ENCODE data around the gene PRND.
"Not testable (repeated sequence)": the region's sequence is repeated elsewhere in the genome, so short reads cannot be mapped to it uniquely, and the experiment has no call there.

PRND gene, protein sequence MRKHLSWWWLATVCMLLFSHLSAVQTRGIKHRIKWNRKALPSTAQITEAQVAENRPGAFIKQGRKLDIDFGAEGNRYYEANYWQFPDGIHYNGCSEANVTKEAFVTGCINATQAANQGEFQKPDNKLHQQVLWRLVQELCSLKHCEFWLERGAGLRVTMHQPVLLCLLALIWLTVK

DNA sequence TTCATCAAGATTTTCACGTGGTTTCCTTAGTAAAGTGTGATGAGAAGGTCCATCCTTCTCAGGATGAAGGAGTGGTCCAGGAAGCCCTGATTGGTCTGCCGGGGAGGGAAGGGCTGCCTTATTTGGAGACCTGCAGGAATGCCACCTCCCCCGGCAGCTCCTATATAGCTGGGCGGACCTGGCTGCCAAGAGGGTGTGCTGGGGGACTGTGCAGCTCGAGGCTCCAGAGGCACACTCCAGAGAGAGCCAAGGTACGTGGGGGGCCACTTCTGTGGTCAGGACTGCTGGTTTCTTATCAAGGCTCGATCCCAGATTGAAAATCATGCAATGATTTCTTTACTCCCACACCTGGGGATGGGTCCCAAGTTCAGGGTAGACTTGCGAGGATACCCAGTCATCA is at the start of gene PRND:
TSS of gene PRND (plus strand) at position 191 of the 400 bp plus-strand sequence. CDS start 2,643 bp downstream, outside the sequence.
- no peak for DNase-seq

DNA sequence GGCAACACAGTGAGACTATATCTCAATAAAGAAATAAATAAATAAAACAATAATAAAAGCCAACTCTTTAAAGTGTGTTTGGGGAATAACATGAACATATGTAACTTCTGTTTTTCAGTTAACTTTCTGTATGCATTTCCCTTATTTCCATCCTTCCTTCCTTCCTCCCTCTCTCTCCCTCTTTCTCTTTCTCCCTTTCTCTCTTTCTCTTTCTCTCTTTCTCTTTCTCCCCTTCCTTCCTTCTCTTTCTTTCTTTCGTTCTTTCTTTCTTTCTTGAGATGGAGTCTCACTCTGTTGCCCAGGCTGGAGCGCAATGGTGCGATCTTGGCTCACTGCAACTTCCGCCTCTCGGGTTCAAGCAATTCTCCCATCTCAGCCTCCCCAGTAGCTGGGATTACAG is 48.8 kb upstream of the PRND start:
- DNase-seq: no peak

DNA sequence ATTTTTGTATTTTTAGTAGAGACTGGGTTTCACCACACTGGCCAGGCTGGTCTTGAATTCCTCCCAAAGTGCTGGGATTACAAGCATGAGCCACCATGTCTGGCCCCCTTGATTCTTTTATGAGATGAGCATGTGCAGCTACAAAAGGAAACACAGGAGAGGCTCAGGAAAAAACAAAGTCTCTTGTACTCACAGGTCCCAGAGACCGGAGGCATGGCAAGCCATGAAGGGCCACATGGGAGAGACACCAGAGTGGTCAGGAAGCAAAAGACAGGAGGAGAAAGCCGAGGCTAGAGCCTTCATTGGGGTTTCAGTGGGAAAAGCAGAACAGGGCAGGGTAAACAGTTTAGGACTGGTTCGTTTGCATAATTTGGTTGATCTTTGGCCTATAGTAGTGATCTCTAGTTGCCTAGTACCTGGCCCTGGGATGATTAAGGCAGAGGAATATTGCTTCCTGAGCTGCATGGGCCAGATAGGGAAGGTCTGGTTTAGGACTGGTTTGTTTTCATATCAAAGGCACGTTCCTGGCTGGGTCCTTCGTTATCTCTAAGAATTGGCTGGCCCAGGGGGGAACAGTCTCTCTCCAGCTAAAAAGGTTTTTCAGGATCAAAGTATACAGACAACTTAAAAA is 48.2 kb upstream of the PRND start:
- DNase-seq: no peak

DNA sequence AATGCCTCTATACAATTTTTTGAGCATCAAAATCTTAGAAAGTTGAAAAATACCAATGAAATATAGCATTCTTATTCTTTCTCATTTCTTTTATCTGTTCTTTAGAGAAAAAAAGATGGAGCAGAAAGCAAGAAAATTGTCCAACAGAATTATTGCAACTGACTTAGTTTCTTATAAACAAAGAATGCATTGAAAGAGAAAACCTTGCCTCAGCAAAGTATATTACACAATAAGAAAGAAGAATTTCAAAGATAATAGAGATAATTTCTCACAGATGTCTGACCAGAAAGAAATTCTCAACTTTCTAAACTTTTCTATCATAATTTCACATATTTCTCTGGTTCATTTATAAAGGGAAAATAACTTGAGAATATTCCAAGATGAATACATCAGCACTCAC is 47.0 kb upstream of the PRND start:
- DNase-seq: no peak

DNA sequence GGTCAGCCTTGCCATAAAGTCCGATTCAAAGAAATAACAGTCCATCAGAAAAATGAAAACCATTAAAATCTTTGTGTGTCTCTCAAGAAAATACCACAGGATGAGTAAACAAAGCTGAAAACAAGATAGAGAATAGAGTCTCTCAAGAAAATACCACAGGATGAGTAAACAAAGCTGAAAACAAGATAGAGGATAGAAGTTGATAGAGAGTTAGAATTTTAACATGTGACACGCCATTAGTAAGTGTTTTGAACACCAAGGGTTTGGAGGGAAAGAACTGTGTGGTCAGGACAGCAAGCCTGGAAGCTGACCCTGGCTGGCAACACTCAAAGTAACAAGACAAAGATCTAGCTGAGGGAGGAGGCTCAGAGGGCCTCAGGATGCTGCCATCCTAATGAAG is 43.9 kb upstream of the PRND start:
- DNase-seq: no peak

DNA sequence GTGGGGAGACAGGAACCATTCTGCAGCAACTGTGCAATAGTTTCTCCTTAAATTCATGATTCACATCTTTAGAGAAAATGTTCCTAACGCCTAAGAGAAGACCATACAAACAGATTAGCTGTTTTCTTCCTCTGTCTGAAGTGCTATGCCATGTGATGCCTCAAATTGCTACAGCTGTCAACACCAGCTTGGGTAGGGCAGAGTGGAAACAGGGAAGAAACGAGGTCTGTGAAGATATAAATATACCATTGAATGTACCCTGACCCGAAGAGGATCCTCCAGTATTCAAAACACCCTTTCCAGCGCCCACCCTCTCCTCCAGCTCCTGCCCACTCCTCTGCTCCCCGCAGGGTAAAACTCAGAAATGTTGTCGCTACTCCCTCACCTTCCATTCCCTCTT is 40.3 kb upstream of the PRND start:
- no peak for DNase-seq

DNA sequence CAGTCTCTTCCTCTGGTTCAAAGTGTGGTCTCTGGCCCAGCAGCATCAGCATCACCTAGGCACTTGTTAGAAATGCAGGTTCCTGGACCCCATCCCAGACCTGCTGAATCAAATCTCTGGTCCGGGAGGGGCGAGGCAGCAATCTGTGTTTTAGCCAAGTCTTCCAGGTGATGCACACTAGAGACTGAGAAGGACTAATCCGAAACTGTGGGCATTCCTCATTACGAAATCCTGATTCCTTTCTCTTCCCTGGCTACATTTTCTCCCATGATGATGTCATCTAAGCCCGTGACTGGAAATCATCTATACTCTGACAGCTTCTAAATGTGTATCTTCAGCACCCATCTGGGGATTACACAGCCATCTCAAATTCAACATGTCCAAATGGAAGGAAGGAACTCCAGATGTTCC is 39.7 kb upstream of the PRND start:
- no peak for DNase-seq

DNA sequence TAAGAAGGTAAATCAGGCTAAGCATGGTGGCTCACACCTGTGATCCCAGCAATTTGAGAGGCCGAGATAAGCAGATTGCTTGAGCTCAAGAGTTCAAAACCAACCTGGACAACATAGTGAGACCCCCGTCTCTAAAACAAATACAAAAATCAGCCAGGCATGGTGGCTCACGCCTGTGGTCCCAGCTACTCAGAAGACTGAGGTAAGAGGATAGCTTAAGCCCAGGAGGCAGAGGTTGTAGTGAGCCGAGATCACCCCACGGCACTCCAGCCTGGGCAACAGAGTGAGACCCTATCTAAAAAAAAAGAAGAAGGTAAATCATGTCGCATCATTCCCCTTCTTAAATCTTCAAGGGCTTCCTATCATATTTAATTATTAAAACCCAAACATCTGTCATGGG is 39.0 kb upstream of the PRND start:
- DNase-seq: no peak

DNA sequence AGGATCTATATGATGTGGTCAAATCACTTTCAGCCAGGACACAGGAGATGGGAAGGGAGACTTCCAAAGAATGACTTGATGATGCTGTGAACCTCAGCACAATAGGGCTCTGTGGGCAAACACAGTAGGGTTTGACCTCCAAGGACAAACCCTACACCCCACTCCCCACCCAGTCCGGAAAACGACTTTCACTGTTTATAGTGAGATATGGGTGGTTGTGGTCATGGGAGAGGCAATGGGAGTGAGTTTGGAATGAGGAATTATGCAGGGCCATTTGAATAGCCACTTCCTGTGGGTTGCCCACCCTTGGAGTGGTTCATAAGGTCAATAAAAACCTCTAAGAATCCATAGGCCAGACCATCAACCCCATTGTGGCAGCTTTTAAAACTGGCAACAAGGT is 38.4 kb upstream of the PRND start:
- no peak for DNase-seq

DNA sequence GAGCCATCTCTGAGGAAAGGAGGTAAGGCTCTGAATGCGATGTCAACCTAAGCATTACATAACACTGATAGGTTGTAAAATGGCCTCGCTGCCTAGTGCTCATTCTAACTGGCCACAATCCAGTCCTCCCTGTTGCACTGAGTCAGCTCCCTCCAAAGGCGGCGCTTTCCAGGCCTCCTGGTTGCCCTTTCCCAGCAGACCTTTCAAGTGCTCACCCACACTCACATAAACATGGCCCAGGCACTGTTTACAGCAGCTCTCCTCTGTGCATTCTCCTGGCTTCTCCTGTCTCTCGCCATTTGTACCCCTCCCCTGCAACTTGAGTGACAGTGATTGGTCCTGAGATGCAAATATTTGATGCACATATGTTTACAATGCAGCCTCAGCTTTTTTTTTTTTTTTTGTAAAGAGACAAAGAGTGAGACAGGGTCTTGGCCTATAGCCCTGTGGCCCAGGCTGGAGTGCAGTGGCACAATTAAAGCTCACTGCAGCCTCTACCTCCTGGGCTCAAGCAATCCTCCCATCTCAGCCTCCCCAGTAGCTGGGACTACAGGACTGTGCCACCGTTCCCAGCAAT is 36.8 kb upstream of the PRND start:
- DNase-seq: no peak

DNA sequence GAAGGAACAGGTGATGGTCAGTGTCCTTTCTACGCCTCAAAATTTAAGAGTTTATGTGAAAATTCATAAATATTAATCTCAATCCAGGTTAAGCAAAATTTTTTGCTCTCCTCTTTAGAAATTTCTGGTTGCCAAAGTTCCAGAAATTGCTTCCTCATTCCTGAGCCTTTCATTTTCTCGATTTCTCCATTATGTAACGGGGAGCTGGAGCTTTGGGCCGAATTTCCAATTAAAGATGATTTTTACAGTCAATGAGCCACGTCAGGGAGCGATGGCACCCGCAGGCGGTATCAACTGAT is 35.8 kb upstream of the PRND start:
- no peak for DNase-seq

DNA sequence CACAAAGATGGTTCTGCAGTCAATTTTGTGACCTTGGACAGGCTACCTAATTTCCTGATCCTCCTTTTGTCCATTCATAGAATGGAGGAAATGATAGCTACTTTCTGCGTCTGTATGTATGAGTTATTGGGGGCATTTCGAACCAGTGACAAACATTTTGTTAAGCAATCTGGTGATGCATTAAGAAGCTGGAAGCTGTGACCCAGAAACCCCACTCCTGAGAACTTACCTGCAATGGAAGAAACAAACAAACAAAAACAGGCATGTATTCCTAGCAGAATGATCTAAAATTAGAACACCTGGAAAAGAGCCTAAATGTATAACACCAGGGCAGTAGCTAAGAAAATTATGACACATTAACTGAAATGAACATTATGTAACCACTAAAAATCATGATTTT is 33.4 kb upstream of the PRND start:
- no peak for DNase-seq

DNA sequence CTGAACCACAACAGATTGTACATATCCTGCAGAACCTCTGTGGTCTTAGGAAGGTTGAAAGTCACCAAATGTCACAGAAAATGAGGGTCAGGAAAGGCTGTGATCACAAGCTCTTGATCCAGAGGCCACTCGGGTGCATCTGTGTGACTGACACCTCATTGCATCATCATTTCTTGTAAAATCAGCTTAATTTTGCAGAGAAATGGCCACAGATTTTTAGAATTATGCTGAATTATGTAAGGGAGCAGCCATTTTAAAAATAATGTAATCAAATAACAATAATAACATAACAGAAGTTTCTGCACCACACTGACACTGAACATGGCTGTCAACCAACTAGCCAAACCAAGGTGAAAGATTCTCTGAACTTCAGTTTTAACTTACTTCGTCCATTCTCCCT is 32.5 kb upstream of the PRND start:
- no peak for DNase-seq

DNA sequence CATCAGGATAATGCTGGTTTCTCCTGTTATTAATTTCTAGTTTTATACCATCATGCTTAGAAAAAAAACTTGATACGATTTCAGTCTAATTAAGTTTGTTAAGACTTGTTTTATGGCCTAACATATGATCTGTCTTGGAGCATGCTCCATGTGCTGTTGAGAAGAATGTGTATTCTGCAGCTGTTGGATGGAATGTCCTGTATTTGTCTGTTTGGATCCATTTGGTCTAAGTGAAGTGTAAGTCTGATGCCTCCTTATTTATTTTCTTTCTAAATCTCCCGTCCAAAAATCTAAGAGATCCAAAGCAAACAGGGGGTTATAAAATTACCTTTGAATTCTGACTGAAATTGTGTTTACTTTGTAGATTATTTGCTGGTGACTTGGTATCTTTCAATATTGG is 30.0 kb upstream of the PRND start:
- DNase-seq: no peak

DNA sequence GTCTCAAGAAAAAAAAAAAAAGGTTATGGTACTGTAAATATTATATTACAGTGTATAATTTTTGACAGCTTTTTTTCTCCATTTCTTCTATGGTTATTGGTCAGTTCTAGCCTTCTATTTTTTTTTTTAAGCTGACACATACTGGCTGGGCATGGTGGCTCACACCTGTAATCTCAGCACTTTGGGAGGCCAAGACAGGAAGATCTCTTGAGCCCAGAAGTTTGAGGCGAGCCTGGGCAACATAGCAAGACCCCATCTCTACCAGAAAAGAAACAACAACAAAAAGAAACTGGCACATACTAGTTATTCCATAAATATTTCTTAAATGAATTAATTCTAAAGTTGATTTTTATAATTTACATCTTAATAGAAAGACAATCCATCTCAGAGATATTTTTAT is 27.6 kb upstream of the PRND start:
- no peak for DNase-seq

DNA sequence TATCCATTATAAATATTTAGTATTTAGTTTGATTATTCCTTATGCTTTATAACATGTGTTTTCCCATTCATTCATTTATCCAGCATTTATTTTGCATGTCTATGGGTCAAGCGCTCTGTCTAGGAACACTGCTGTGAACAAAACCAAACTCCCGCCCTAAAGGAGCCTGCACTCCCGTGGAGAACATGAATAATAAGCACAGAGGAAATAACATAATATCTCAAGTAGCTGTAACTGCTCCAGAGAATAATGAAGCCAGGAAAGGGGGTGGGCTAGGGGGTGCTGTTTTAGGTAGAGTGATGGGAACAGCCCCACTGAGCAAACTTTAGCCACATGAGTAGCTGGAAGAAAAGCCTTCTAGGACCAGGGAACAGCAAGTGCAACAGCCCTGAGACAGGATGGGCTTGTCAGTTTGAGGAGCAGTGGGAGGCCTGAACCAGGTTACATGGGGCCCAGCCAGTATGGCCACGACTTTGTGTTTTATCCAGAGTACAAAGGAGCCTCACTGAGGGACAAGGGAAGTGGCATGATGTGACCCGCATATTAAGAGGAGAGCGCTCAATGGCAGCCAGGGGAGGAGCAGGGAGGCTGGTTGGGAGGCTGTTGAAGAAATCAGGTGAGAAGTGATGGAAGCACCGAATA is 24.4 kb upstream of the PRND start:
- DNase-seq: no peak

DNA sequence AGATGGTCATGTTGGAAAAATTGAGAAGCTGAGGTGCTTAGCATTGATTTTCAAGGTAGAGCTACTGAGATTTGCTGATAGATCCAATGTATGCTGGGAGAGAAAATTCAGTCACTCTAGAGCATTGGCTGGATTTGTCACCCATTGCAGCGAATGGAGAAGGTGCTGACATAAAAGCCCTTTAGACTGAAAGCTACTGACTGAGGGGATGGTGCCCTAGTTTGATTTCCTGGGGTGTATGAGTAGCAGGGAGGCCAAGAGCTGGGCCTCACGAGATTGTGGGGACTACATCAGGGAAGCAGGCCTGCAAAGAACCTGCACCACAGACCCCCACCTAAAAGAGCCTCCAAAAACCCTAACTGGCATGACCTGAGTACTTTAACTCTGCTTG is 23.9 kb upstream of the PRND start:
- no peak for DNase-seq

DNA sequence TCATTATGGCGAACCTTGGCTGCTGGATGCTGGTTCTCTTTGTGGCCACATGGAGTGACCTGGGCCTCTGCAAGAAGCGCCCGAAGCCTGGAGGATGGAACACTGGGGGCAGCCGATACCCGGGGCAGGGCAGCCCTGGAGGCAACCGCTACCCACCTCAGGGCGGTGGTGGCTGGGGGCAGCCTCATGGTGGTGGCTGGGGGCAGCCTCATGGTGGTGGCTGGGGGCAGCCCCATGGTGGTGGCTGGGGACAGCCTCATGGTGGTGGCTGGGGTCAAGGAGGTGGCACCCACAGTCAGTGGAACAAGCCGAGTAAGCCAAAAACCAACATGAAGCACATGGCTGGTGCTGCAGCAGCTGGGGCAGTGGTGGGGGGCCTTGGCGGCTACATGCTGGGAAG is 22.5 kb upstream of the PRND start:
- no peak for DNase-seq

DNA sequence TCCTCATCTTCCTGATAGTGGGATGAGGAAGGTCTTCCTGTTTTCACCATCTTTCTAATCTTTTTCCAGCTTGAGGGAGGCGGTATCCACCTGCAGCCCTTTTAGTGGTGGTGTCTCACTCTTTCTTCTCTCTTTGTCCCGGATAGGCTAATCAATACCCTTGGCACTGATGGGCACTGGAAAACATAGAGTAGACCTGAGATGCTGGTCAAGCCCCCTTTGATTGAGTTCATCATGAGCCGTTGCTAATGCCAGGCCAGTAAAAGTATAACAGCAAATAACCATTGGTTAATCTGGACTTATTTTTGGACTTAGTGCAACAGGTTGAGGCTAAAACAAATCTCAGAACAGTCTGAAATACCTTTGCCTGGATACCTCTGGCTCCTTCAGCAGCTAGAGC is 21.8 kb upstream of the PRND start:
- no peak for DNase-seq

DNA sequence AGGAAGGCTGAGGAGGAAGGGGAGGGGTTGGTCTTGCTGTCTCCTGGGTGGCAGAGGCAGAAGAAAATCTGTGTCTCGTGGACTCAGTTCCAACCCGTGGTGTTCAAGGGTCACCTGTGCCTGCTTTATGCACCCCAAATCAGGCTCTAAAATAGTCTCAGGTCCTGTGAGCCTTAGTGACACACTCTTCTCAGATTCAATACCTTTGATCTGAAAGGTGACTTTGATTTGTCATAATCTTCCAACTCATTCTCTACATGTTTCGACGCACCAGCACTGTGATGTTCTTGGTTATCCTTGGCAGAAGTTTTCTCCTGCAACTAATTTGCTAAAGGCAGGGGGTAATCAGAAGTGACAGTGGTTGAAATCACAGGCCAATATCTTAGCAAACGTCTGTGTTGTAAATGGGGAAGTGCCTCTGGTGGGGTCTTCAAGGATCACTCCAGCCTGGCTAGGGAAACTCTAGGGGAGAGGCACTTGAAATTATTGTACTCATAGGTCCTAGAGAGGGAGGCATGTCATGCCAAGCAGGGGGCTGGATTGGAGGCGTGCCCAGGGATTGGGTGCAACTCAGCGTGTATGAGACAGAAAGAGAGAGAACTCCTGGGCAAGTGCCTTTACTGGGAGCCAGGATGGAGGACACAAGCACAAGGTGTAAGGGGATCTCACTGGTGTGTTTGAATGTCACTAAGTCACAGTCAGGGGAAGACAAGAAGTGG is 19.0 kb upstream of the PRND start:
- DNase-seq: no peak

DNA sequence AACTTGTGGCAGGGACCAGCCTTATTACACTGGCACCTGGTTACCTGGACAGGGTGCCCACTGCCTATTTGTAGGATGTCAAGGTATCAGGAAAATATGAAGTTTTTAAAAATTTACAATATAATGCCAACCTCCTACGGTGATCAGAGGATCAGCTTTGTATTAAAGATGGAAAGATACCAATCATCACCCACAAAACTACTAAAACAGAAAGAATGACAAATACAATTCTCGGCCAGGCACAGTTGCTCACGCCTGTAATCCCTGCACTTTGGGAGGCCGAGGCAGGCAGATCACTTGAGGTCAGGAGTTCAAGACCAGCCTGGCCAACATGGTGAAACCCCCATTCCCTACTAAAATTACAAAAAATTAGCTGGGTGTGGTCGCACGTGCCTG is 18.4 kb upstream of the PRND start:
- DNase-seq: no peak

DNA sequence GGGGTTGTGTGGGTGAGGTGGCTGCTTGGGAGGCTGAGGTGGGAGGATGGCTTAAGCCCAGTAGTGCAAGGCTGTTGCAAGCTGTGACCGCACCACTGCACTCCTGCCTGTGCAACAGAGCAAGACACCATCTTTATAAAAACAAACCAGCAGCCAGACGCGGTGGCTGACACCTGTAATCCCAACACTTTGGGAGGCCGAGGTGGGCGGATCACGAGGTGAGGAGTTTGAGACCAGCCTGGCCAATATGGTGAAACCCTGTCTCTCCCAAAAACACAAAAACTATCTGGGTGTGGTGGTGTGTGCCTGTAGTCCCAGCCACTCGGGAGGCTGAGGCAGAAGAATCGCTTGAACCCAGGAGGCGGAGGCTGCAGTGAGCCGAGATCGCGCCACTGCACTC is 14.8 kb upstream of the PRND start:
- DNase-seq: not testable (repeated sequence)

DNA sequence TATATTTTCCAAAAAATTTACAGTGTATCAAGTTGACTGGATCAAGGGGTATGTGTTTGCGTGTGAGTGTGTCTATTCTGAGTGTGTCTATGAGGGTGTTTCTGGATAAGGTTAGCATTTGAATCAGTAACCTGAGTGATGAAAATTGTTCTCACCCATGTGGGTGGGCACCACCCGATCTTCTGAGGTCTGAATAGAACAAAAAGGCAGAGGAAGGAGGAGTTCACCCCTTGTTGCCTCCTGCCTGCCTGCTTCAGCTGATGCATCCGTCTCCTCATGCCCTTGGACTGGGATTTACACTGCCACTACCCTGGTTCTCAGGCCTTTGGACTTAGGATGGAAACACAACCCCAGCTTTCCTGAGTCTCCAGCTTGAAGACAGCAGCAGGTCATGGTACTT is 13.7 kb upstream of the PRND start:
- DNase-seq: no peak

DNA sequence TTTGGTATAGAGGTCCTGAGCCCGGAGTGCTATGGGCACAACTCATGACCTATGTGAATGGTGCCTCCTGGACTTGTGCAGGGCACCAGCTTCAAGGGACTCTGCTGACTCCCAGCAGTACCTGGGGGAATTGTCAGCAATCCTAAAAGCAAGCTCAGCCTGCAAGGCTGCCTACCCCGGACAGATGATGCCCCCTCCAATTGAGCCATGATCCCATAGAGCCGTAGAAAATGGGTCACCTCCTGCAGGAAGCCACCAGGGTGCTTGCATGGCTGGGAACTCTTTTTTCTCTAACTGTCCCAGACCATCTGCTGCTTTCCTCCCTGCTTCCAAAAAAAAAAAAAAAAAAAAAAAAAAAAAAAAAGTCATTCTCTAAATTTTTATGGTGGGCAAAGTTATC is 12.9 kb upstream of the PRND start:
- no peak for DNase-seq

Measured in stimulated activated CD4-positive, alpha-beta T cell treated with anti-CD3 and anti-CD28 coated beads, Interleukin-4, amount 100 ng/mL, for 4 hours (primary cell).